M059J (cell line): Measurements from ENCODE around the gene ZFAND3. TPM values are rescaled to one million over a fixed set of nuclear protein-coding genes. Genes with fewer than 3 reads are reported as not detected.

Experiments
- DNase-seq: peaks from one replicate; pipeline ENCODE4 v3.0.0-alpha.2; 2012; ENCODE audit warnings: low read depth
- total RNA-seq: library from RNA; depleted of rRNA; stranded (reverse); fragments of >200 nt; shearing (Covaris generic); gene quantifications from 2 replicates; pipeline ENCODE4 v1.2.3, GENCODE V29; 2014

ZFAND3 gene
- total RNA-seq, 1 experiment from 2014 or later = 36.2 TPM

DNA sequence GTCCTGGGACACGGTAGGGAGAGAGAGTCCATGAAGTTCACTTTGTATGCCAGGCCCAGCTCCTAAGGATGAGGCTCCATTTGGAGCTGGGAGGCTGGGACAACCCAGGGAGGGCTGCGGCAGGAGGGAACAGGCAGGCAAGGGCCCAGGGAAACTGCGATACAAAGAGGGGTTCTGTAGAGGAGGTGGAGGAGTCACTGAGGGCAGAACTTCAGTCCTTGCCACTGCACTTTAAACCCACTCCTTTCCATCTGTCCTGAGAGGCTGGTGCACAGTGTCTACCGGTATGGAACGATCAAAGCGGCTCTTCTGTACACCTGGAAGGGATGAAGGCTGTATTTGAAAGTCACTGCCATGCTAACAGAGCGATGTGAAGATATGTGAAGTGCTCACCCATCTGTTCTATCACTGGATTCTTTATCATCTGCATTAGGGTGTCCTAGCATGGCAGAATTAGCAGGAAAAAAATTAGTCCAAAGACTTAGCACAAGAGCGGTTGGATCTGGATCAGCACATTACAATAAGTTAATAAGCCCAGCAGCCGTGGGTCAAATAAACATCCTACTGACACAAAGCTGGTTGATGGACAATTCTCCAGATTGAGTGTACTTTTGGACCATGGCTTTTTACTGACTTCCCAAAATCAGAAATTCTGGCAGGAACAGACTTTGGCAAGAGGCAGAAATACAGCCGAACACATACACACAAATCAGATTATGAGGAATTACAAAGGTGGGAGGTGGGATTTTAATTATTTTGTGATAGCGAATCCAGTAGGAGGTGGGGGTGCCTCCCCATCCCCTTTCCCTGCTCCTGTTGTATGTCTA, 20.9 kb upstream of the ZFAND3 start:
- DNase-seq = no peak

- no peak for DNase-seq
These were observed 20.3 kb upstream of the ZFAND3 start for GRCh38 chr6:37799263-37799644.

- no peak for DNase-seq
These were observed 18.6 kb upstream of the ZFAND3 start for GRCh38 chr6:37800703-37801604.

DNA sequence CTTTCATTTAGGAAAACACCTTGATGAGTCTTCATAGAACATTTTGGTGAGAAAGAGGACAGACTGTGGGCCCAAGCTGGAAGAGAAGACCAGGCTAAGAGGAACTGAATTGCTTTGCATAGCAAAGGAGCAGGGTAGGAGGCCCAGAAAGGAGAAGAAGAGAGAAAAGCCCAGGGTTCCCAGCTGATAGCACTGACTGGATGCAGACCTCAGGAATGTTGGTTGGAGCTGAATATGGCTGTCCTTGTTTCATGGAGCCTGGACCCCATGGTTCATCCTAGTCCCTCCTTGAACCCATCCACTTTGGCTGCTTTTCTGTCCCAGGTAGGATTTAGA, 18.0 kb upstream of the ZFAND3 start:
- no peak for DNase-seq

DNA sequence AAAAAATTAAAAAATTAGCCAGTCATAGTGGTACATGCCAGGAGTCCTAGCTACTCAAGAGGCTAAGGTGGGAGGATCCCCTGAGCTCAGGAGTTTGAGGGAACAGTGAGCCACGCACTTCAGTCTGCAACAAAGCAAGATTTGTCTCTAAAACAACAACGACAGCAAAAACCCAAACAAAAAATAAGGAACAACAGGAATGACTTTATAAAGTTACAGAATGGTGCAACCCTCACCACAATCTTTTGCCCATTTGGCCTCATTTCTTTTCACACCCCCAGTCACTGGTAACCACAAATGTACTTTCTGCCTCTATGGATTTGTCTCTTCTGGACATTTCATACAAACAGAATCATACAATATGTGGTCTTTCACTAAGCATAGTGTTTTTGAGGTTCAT, 16.7 kb upstream of the ZFAND3 start:
- no peak for DNase-seq

- DNase-seq = no peak
These were observed 14.9 kb upstream of the ZFAND3 start for GRCh38 chr6:37804586-37804985.

GRCh38 chr6:37806213-37806612, 13.3 kb upstream of the ZFAND3 start:
- no peak for DNase-seq

- DNase-seq = no peak
These were observed 11.9 kb upstream of the ZFAND3 start for GRCh38 chr6:37807656-37808055.

DNA sequence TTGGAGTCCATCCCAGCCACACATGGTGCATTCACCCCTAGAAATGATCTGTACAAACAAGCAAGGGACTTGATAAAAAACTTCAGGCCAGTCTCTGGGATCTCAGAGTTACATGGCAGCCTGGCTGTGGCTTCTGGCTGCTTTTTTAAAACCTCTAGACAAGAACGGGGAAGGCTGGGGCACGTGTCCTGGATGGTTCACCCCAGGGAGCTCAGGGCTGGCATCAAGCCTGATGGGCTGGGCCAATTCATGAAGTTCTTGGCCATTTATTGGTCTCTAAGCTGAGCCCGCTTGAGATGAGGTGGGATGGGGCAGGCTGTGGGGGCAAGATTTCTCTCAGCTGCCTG, 10.4 kb upstream of the ZFAND3 start:
- peak; percentile 36 for DNase-seq

- DNase-seq = no peak
These were observed 6.7 kb upstream of the ZFAND3 start for GRCh38 chr6:37812841-37813240.

- no peak for DNase-seq
These were observed 5.2 kb upstream of the ZFAND3 start for GRCh38 chr6:37814374-37814773.

DNA sequence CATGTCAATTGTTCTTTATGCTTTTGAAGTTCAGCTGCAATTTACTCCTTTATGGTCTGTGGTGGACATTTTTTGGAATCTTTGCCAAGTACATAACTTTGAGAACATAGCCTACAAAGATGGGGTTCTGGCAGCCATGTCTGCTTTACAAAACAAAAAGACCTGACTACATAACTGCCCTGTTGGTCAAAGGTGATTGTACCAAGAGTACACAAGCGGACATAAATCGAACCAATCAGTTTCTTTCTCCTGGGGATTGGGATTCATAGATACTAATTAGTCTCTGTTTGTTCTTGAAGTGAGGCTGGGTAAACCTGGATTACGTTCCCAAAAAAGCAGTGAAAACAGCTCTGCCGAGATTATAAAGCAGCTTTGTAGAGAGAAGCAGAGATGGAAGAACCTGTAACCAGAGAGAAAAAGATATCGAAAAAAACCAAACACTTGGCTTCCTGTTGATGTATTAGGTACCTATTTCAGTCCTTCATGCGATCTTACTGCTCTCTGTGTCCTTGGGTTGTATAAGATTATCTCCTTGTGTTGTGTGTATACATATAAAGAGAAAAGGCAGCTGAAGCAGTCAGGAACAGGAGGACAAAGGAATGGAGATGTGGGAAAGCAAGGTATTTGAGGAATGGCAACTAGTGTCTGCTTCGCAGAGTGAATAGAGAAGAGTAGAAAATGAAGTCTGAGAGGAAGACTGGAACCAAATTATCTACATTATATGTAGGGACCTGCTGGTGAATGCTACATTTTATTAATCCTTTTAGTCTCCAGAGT, 2.7 kb upstream of the ZFAND3 start:
- DNase-seq = no peak

DNA sequence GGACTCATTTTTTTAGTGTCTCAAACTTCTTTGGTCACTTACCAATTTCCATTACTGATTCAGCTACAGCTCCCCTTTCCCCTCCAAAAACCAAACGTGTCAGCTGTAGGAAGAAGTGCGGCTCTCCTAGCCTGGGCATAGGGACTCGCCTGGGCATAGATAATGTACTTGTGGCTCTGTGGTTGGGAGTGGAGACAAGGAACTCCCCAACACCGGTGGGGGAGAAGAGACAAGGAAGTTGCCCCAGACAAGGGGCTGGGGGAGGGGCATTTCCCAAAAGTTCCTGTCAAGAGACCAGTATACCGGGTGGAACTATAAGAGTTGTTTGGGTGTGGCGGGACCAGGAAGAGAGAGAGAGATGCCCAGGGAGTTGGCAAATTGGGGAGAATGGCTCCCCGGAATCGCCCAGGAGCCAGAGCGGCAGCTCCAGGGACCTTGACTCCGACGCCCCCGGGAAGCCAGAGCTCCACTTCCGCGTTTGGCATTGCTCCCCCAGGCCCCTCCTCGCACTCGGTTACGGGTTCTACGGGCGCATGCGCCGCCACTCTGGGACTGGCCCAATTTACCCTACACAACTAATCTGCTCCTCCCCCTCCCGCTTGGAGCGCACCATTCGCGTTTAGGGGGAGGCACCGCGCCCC, 871 bp upstream of the ZFAND3 start:
- DNase-seq = peak; percentile 97

DNA sequence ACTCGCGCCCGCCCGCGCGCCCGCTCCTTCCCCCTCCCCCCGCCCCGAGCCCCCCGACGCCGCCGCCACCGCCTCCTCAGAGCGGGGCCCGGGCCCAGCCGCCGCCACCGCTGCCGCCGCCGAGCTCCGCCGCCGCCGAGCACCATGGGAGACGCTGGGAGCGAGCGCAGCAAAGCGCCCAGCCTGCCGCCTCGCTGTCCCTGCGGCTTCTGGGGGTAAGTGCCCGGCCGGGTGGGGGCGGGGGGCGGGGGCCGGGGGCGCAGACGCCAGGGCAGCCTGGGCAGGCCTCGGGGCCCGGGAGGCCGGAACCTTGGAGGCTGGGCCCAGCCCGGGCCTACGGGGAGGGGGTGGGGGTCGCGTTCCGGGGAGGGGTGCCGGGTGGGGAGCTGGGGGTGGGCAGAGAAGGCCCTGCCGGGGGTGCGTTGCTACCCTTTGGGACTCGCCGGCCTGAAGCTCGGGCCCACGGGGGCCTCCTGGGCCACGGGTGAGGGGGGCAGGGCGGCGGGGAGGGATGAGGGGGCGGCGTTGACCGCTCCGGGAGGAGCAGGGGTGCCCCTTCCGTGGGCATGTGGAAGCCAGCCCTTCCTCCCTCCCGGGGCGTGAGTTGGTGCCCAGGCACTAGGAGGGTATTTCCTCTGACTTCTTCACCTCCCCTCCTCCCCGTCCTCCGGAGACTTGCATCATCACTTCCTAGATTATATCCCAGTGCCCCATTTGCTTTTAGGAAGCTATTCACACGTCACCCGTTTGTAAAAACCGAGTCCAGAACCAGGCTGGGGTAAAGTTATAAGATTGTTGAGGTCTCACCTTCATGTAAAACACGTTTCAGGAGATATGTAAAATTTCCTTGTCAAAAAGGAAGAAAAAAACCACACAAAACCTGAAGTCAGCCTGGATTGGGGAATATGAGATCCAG, 533 bp downstream of the ZFAND3 start:
- peak; percentile 88 for DNase-seq

- DNase-seq = no peak
These were observed 1.2 kb downstream of the ZFAND3 start for GRCh38 chr6:37820718-37821079.

GRCh38 chr6:37821446-37821845, 1.9 kb downstream of the ZFAND3 start:
- no peak for DNase-seq

GRCh38 chr6:37822851-37823682, 3.5 kb downstream of the ZFAND3 start:
- no peak for DNase-seq

DNA sequence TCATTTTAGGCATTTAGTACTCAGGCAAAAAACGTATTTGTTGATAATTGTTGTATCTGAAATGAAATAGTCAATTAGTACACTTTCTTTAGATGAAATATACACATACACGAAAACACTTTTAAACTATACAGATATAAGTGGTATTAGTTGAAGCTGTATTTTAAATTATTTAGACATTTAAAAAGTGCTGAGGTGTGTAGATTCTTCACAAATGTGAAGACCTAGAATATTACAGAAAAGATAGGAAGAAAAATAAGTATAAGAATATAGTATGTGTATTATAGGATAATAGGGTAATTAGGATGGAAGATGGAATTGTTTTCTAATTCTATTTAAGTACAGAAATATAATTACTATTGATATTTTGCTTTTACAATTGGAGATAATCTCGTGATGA, 4.6 kb downstream of the ZFAND3 start:
- DNase-seq = no peak

DNA sequence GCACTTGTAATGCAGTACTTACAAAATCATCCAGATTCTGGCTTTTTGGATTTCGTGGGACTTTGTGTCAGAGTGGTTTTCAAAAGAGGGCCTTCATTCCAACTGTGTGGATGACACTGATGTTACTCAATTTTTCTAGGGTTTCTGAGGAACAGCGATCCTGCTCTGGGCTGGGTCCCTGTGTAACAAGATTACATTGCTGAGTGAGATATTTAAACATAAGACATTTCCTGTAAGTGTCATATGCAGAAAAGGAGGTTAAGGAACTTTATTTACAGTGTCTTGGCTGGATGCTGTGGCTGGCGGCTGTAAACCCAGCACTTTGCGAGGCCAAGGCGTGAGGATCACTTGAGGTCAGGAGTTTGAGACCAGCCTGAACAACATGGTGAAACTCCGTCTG, 6.7 kb downstream of the ZFAND3 start:
- DNase-seq = no peak

- no peak for DNase-seq
These were observed 7.5 kb downstream of the ZFAND3 start for GRCh38 chr6:37826993-37827392.
